GM18505 (cell line): ENCODE measurements around the gene UACA.
"Not testable (repeated sequence)": the region's sequence is repeated elsewhere in the genome, so short reads cannot be mapped to it uniquely, and the experiment has no call there.

Source experiments
- ATAC-seq: cut with Tn5 transposase; IDR thresholded peaks from one replicate; pipeline ENCODE4 v1.9.1; 2021; ENCODE audit not compliant: unreplicated experiment
- POLR2A ChIP-seq: IDR thresholded peaks from 4 replicates; pipeline ENCODE4 v1.6.1; 2011; ENCODE audit warnings: borderline replicate concordance; ENCODE audit not compliant: insufficient read depth, insufficient read length; ENCODE audit errors: extremely low read depth

UACA gene

GRCh38 chr15:70664494-70664893 is 98.9 kb downstream of the UACA start:
- no peak for TF ChIP-seq POLR2A
- no peak for ATAC-seq

GRCh38 chr15:70663069-70663468 is 100.3 kb downstream of the UACA start:
- not testable (repeated sequence) for ATAC-seq

GRCh38 chr15:70659662-70660061 is 103.7 kb downstream of the UACA start:
- no peak for ATAC-seq

GRCh38 chr15:70658641-70659040 is 104.7 kb downstream of the UACA start:
- TF ChIP-seq POLR2A = no peak
- ATAC-seq = no peak

More at GRCh38 chr15:70659662-70660061, 103.7 kb downstream of the UACA start:
- no peak for TF ChIP-seq POLR2A

GRCh38 chr15:70653426-70653825 is 109.9 kb downstream of the UACA start:
- no peak for TF ChIP-seq POLR2A

GRCh38 chr15:70652341-70652740 is 111.0 kb downstream of the UACA start:
- TF ChIP-seq POLR2A = no peak
- no peak for ATAC-seq

More at GRCh38 chr15:70653426-70653825, 109.9 kb downstream of the UACA start:
- ATAC-seq = no peak

- no peak for TF ChIP-seq POLR2A
- no peak for ATAC-seq
Measured at GRCh38 chr15:70651303-70651845, 112.0 kb downstream of the UACA start.

- no peak for ATAC-seq
- TF ChIP-seq POLR2A = no peak
Measured at GRCh38 chr15:70650567-70651302, 112.6 kb downstream of the UACA start.

GRCh38 chr15:70647396-70647795 is 116.0 kb downstream of the UACA start:
- TF ChIP-seq POLR2A = no peak
- no peak for ATAC-seq

GRCh38 chr15:70646169-70646568 is 117.2 kb downstream of the UACA start:
- TF ChIP-seq POLR2A = no peak
- ATAC-seq = no peak

GRCh38 chr15:70643783-70644125 is 119.6 kb downstream of the UACA start:
- ATAC-seq = no peak
- TF ChIP-seq POLR2A = no peak

GRCh38 chr15:70643106-70643782 is 120.1 kb downstream of the UACA start:
- TF ChIP-seq POLR2A = no peak
- no peak for ATAC-seq

GRCh38 chr15:70636540-70637165 is 126.7 kb downstream of the UACA start:
- ATAC-seq = no peak
- no peak for TF ChIP-seq POLR2A

GRCh38 chr15:70635895-70636294 is 127.5 kb downstream of the UACA start:
- ATAC-seq = no peak
- no peak for TF ChIP-seq POLR2A
